HG02840 (cell line): ENCODE data around the gene PTPN14.

ENCODE experiments used
- ATAC-seq: cut with Tn5 transposase; IDR thresholded peaks from one replicate; pipeline ENCODE4 v1.9.1; 2021; ENCODE audit warnings: mild to moderate bottlenecking, moderate library complexity, moderate number of reproducible peaks; ENCODE audit not compliant: unreplicated experiment, low FRiP score

Gene PTPN14

GRCh38 chr1:214324896-214325800, 226.3 kb downstream of the PTPN14 start:
- ATAC-seq, result no peak

- ATAC-seq, result no peak
Observed at GRCh38 chr1:214321705-214322453, 229.5 kb downstream of the PTPN14 start.

GRCh38 chr1:214319938-214320337, 231.5 kb downstream of the PTPN14 start:
- no peak for ATAC-seq

- ATAC-seq, result no peak
Observed at GRCh38 chr1:214318956-214319736, 232.3 kb downstream of the PTPN14 start.

GRCh38 chr1:214318356-214318755, 233.0 kb downstream of the PTPN14 start:
- no peak for ATAC-seq

GRCh38 chr1:214317734-214318133, 233.7 kb downstream of the PTPN14 start:
- ATAC-seq, result no peak

- ATAC-seq, result no peak
Observed at GRCh38 chr1:214317300-214317699, 234.1 kb downstream of the PTPN14 start.

- no peak for ATAC-seq
Observed at GRCh38 chr1:214316593-214316992, 234.8 kb downstream of the PTPN14 start.

- no peak for ATAC-seq
Observed at GRCh38 chr1:214314178-214314843, 237.1 kb downstream of the PTPN14 start.

GRCh38 chr1:214312530-214313051, 238.8 kb downstream of the PTPN14 start:
- ATAC-seq, result no peak

- no peak for ATAC-seq
Observed at GRCh38 chr1:214310777-214311690, 240.4 kb downstream of the PTPN14 start.

GRCh38 chr1:214310010-214310409, 241.4 kb downstream of the PTPN14 start:
- ATAC-seq, result no peak

GRCh38 chr1:214306269-214306668, 245.1 kb downstream of the PTPN14 start:
- no peak for ATAC-seq

- no peak for ATAC-seq
Observed at GRCh38 chr1:214305164-214305751, 246.1 kb downstream of the PTPN14 start.

GRCh38 chr1:214303141-214303930, 248.1 kb downstream of the PTPN14 start:
- no peak for ATAC-seq

GRCh38 chr1:214301526-214301925, 249.9 kb downstream of the PTPN14 start:
- no peak for ATAC-seq

- no peak for ATAC-seq
Observed at GRCh38 chr1:214300149-214300780, 251.1 kb downstream of the PTPN14 start.
